HG02759 (cell line): Measurements from ENCODE around the gene SLC9A8.

Experiments
- ATAC-seq: cut with Tn5 transposase; IDR thresholded peaks from one replicate; pipeline ENCODE4 v1.9.1; 2021; ENCODE audit warnings: mild to moderate bottlenecking, moderate library complexity; ENCODE audit not compliant: unreplicated experiment

The SLC9A8 gene

GRCh38 chr20:49811825-49812506 lies 662 bp upstream of the SLC9A8 start:
- no peak for ATAC-seq

- ATAC-seq: no peak
These were observed 812 bp downstream of the SLC9A8 start for GRCh38 chr20:49813305-49813974.

GRCh38 chr20:49814057-49814694 lies 1.5 kb downstream of the SLC9A8 start:
- ATAC-seq: no peak

DNA sequence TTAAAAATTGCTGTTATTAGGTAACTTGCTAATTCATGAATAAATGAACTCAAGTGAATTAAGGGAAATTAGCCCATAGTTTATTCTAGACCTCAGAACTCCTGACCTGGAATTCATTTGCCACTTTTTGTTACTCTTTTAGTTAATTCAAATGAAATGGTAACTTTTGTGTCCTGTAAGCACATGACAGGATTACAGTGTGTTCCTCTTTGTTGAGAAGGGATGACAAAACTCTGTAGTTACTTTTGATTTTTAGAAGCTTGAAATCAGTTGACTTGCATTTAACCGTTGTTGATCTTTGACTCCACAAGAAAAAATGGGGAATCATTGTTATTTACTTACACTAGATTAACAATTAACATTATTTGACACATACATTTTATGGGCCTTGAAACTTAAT lies 6.2 kb downstream of the SLC9A8 start:
- no peak for ATAC-seq

DNA sequence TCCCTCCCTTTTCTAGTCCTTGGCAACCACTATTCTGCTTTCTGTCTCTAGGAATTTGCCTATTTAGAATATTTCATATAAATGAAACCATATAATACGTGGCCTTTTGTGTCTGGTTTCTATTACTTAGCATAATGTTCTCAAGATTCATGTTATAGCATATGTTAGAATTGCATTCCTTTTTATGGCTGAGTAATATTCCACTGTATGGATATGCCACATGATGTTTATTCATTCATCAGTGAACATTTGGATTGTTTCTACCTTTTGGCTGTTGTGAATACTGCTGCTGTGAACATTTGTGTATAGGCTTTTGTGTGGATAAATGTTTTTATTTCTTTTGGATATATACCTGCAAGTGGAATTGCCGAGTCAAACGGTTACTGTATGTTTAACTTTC lies 7.1 kb downstream of the SLC9A8 start:
- no peak for ATAC-seq

- ATAC-seq: no peak
These were observed 8.8 kb downstream of the SLC9A8 start for GRCh38 chr20:49821381-49821780.

DNA sequence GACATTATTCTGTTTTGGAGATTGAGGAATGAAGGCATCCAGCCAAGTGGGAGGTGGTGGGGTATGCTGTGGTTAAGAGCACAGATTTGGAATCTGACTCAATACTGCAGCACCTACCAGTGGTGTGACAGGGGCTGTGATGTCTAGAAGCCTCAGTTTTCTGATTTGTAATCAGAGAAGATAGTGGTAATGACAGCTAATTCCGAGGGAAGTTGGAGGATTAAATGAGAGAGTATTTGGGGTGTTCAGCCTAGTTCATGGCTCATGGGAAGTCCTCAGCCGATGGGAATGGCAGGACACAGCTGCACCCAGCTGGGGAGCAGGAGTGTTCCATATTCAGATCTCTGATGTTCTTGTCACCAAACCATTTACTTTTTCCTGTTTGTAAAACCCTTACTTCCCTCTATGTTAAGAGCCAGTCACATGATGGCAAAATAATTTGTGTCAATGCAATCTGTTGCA lies 9.3 kb downstream of the SLC9A8 start:
- ATAC-seq: no peak

DNA sequence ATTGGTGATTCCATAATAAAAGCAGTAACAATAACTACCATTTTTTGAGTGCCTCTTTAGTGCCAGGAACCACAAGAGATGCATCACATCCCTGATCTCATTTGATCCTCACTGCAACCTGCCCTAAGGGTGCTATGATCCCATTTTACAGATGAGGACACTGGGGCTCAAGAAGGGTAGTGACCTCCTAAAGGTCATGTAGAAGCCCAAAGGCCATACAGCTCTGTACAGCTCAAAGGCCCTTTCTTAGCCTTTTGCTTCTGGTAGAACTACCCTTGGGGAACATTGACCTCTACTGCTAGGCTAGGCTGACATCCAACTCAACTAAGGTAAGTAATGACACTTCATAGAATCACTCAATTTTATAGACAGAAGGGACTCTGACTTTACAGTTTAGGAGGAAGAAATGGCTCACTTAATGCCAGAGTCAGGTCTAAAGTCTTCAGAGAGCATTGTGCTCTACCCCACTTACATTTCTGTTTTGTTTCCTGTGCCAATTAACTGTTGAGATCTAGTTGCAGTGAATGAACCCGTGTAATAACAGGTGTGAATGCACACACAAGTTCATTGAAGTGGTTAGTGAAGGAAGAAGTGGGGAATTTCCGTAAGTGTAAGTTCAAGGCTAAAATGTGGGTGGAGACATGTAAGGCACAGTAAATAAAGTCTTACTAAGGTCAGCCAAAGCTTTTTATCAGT lies 10.7 kb downstream of the SLC9A8 start:
- ATAC-seq: no peak

DNA sequence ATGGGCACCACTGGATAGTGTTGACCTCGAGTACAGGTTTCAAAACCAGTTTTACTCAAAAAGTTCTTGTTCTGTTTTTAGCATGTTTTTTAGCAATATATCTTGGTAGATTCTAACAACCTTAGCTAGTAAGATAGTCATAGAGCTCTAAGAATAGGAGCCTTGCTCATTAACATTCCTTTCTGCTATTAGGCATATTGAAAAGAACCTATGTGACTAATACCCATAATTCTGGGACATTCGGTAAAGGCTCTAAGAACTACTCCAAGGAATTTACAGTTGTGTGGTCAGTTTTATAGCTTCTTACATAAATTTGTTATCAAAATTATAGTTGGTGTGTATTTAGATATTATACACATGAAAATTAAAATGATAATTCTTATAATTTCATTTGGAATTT lies 11.6 kb downstream of the SLC9A8 start:
- ATAC-seq: no peak

DNA sequence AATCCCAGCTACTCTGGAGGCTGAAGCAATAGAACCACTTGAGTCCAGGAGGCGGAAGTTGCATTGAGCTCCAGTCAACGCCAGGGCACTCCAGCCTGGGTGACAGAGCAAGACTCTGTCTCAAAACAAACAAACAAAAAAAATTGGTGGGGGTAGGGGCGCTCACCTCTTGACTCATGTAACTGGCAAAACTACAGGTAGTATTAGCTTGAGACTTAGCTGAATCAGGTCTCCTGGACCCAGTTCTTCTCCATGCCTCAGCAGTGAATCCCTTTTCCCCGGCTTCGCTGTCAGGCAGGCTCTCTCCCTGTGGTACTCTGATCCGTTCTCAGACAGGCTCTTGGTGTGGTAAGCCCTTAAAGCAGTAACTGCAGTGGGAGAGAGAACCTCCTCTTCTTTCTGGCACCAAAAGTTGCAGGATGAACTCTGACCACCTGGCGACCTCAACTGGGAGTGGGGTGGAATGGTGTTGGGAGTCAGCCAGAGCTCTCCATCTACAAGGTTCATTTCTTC lies 12.9 kb downstream of the SLC9A8 start:
- no peak for ATAC-seq

- ATAC-seq: no peak
These were observed 18.6 kb downstream of the SLC9A8 start for GRCh38 chr20:49831022-49831769.

DNA sequence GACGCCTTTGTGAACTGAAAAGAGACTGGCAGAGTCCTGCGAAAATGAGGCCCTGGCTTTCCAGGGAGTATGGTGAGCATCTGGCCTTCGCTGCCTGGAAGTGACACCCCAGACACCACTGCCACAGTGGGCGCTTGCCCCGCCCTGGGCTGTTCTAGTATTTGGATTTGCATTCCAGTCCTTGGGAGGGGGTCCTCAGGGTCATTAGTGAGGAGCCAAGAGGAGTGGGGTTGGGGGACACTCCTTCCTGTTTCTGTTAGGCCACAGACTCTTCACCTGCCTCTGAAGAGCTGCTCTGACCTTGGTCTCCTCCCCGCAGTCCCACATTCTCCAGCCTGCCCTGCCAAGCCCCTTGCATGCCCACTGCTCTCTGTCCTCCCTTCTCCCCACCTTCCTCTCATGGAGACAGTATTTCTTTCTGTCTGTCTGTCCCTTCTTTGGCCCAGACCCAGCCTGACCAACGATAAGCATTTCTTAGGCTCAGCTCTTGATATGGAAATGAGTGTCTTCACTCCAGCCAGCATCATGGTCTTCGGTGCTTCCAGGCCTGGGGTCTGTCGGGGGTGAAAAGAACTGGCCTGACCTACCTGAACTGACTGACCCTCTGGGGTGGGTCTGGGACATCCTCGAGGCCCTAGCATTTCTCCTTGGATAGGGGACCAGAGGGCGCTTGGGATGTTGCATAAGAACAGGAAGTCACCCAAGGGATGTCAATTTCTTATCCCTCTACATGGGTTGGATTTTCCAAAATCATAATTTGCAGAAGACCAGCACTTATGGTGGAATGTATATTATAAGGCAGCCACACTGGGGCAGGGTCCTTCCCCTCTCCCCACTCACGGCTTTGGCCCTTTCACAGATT lies 19.4 kb downstream of the SLC9A8 start:
- ATAC-seq: no peak

DNA sequence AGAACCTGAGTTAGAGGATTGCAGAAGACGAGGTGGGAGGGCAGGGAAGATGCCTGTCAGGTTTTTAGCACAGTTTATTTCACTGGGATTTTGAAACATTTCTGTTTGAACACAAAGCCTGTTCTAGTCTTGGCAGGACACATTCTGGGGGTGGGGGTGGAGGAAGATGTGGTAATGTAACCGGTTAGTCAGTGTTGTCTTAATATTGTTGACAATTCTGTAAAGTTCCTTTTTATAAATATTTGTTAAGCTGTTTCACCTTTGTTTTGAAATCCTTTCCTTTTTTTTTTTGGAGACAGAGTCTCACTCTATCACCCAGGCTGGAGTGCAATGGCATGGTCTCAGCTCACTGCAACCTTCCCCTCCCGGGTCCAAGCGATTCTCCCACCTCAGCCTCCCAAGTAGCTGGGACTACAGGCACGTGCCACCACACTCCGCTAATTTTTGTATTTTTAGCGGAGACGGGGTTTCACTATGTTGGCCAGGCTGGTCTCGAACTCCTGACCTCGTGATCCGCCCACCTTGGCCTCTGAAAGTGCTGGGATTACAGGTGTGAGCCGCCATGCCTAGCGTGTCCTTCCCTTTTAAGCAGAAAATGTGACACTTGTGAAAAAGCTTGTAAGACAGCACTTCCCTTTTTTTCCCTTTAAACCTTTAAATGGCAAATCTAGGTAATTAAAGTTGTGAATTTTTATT lies 20.2 kb downstream of the SLC9A8 start:
- ATAC-seq: no peak

DNA sequence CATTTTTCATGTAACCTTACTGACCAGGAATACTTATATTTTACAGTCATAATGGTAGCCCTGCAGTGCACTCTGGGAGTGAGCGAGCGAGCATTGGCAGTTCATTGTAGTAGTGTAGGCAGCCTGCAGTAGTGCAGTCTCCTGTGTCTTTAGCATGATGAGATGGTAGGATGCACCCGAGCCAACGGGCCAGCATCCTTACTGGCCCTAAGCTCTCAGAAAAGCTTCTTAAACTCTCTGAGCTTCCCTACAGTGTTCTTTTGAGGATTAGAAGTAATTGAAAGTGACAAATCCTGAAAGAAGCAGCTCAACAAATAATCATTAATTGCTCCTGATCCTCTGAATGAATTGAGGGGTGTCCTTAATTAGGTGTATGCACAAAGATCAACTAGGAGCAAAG lies 20.9 kb downstream of the SLC9A8 start:
- ATAC-seq: no peak

DNA sequence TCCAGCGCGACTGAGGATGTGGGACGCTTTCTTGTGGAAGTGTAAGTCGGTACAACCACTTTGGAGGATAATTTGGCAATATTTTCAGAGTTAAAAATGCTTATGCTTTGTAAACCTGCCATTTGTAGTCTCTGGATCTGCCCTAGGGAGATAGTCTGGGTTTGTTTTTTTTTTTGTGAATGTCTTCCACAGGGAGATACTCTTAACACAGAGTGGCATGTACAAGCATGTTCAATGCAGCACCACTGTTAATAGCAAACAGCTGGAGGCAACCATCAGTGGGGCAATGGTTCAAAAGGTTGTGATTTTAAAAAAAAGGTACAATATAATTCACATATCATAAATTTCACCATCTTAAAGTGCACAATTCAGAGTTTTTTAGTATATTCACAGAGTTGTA lies 22.4 kb downstream of the SLC9A8 start:
- ATAC-seq: no peak

GRCh38 chr20:49838546-49838945 lies 25.9 kb downstream of the SLC9A8 start:
- ATAC-seq: no peak

- ATAC-seq: no peak
These were observed 30.5 kb downstream of the SLC9A8 start for GRCh38 chr20:49843139-49843538.

- no peak for ATAC-seq
These were observed 31.2 kb downstream of the SLC9A8 start for GRCh38 chr20:49843770-49844380.

DNA sequence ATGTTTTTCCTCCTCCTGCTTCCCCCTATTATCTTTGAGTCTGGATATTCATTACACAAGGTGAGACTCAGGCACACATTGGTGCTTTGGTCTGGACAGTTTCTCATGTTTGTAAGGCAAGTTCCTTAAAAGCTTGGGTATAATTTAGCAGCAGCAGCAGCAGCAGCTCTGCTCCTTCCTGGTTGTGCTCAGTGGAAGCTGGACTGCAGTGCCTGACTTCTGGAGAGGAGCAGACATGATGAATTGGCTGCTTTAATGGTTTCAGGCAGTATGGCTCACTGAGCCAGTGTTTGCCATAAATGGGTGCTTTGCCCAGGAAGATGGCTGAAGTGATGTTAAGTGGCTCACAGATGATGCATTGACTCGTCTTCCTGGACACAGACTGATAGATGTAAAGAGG lies 32.4 kb downstream of the SLC9A8 start:
- ATAC-seq: no peak
